Measurements from ENCODE around the gene GABPB1.
"Not testable (repeated sequence)": the region's sequence is repeated elsewhere in the genome, so short reads cannot be mapped to it uniquely, and the experiment has no call there.

GRCh38 chr15:50369564-50369963 lies 14.6 kb upstream of the GABPB1 start:
- not testable (repeated sequence) for TF ChIP-seq CTCF, POLR2A (IDR thresholded peaks at IDR 0.05)

All from testis (tissue), 2 donors.